HCT116 (cell line): ENCODE measurements around the gene PQBP1. TPM values are rescaled to one million over a fixed set of nuclear protein-coding genes. Genes with fewer than 3 reads are reported as not detected.

Source experiments
- ATAC-seq: fragments of 200-7000 bp; cut with Tn5 transposase; 2 replicates; pipeline ENCODE4 v1.9.1; 2020; ENCODE audit warnings: mild to moderate bottlenecking, moderate library complexity
- BruUV-seq: library from RNA; stranded (reverse); fragments of 400-500 nt; replicated peaks from 2 replicates; lab custom pipeline; 2021; lab: Mats Ljungman, UMichigan
- CTCF ChIA-PET: fragments of 300-600 bp; sonication (Branson Sonifier 250); formaldehyde crosslinking; loops from one replicate; lab custom pipeline; 2021; ENCODE audit warnings: antibody characterized with exemption; lab: Charles Lee
- POLR2A ChIA-PET: fragments of 300-600, 350-600 bp; sonication (Branson Sonifier 250); formaldehyde crosslinking; loops from one replicate; lab custom pipeline; 2021; ENCODE audit warnings: antibody characterized with exemption; lab: Charles Lee
- RAD21 ChIA-PET, 2 experiments: fragments of 300-600 bp; sonication (Branson Sonifier 250); formaldehyde crosslinking; loops; one replicate each; lab custom pipeline; 2023; ENCODE audit warnings: low total read pairs in 2 of 2; ENCODE audit not compliant: uncharacterized antibody in 2 of 2, unreplicated experiment in 2 of 2, low non-redundant PET in 1 of 2; lab: Charles Lee
- DNase-seq: peaks from one replicate; pipeline ENCODE4 v3.0.0-alpha.2; 2010; ENCODE audit warnings: low read depth, low spot score
- H2AFZ ChIP-seq: fragments of 200-600 bp; shearing (Covaris generic), sonication (generic); 2 replicates; pipeline ENCODE4 v1.6.1; 2017; ENCODE audit warnings: low read depth, mixed run types, mixed read lengths, antibody characterized with exemption, low read length; ENCODE audit not compliant: poor library complexity, severe bottlenecking
- H3K27ac ChIP-seq: 2 replicates; pipeline ENCODE4 v1.5.1; 2012; ENCODE audit warnings: low read depth, low read length
- H3K27me3 ChIP-seq: fragments of 200-600 bp; sonication (generic); 2 replicates; pipeline ENCODE4 v1.6.1; 2016; ENCODE audit warnings: mixed run types, low read length, mixed read lengths; ENCODE audit not compliant: insufficient read depth
- H3K36me3 ChIP-seq, 2 experiments: fragments of 200-500 bp in 1 of 2; fragments of 200-600 bp in 1 of 2; sonication (Bioruptor generic) in 1 of 2; sonication (generic) in 1 of 2; 2 replicates each; pipeline versions ENCODE4 v1.5.1 to v1.6.1; 2014 to 2016; ENCODE audit warnings: low read length in 2 of 2, inconsistent platforms in 1 of 2, mixed read lengths in 1 of 2, mixed run types in 1 of 2; ENCODE audit not compliant: insufficient read depth in 2 of 2, control insufficient read depth in 1 of 2
- H3K4me1 ChIP-seq, 2 experiments: fragments of 200-600 bp in 1 of 2; sonication (generic) in 1 of 2; 2 replicates each; pipeline versions ENCODE4 v1.5.1 to v1.6.1; 2012 to 2017; ENCODE audit warnings: low read length in 2 of 2, inconsistent platforms in 1 of 2, mild to moderate bottlenecking in 1 of 2, mixed read lengths in 1 of 2, mixed run types in 1 of 2, moderate library complexity in 1 of 2; ENCODE audit not compliant: insufficient read depth in 2 of 2, control insufficient read depth in 1 of 2
- H3K4me2 ChIP-seq: fragments of 200-600 bp; sonication (generic); 2 replicates; pipeline ENCODE4 v1.6.1; 2017; ENCODE audit warnings: mixed run types, low read length, mixed read lengths
- H3K4me3 ChIP-seq, 2 experiments: fragments of 200-600 bp in 1 of 2; sonication (generic) in 1 of 2; replicated peaks in 1 of 2; 2 replicates each; pipeline ENCODE4 v1.5.1; 2011 to 2016; ENCODE audit warnings: low read length in 2 of 2, control low read depth in 1 of 2, low read depth in 1 of 2, mild to moderate bottlenecking in 1 of 2, mixed read lengths in 1 of 2, mixed run types in 1 of 2
- H3K79me2 ChIP-seq: fragments of 200-600 bp; sonication (generic); 2 replicates; pipeline ENCODE4 v1.6.1; 2017; ENCODE audit warnings: mild to moderate bottlenecking, mixed run types, low read length, moderate library complexity, mixed read lengths; ENCODE audit not compliant: insufficient read depth
- H3K9ac ChIP-seq: fragments of 200-600 bp; sonication (generic); 2 replicates; pipeline ENCODE4 v1.6.1; 2016; ENCODE audit warnings: low read length, mixed read lengths
- H3K9me2 ChIP-seq: fragments of 200-600 bp; sonication (generic), shearing (Covaris generic); 2 replicates; pipeline ENCODE4 v1.6.1; 2017; ENCODE audit warnings: mixed run types, mild to moderate bottlenecking, moderate library complexity; ENCODE audit not compliant: insufficient read depth
- H3K9me3 ChIP-seq, 2 experiments: fragments of 200-500 bp in 1 of 2; fragments of 200-600 bp in 1 of 2; sonication (Bioruptor generic) in 1 of 2; sonication (generic) in 1 of 2; 2 replicates each; pipeline ENCODE4 v1.6.1; 2014 to 2017; ENCODE audit warnings: low read length in 2 of 2, mixed read lengths in 2 of 2, inconsistent platforms in 1 of 2, low read depth in 1 of 2, mild to moderate bottlenecking in 1 of 2, mixed run types in 1 of 2, moderate library complexity in 1 of 2; ENCODE audit not compliant: control insufficient read depth in 1 of 2, insufficient read depth in 1 of 2
- H4K20me1 ChIP-seq: fragments of 200-600 bp; sonication (generic), shearing (Covaris generic); 2 replicates; pipeline ENCODE4 v1.6.1; 2017; ENCODE audit warnings: mixed run types, mild to moderate bottlenecking, moderate library complexity; ENCODE audit not compliant: insufficient read depth
- ATF3 ChIP-seq: IDR thresholded peaks from 2 replicates; pipeline ENCODE4 v1.6.1; 2012
- CBX3 ChIP-seq: IDR thresholded peaks from 2 replicates; pipeline ENCODE4 v1.6.1; 2012; ENCODE audit warnings: low read depth
- CEBPB ChIP-seq: IDR thresholded peaks from 2 replicates; pipeline ENCODE4 v1.6.1; 2012; ENCODE audit warnings: low read depth
- CTCF ChIP-seq, 3 experiments: fragments of 200-600 bp in 1 of 3; sonication (generic) in 1 of 3; IDR thresholded peaks in 2 of 3; conservative IDR thresholded peaks in 1 of 3; 2 replicates each; pipeline ENCODE4 v1.5.1; 2012 to 2017; ENCODE audit warnings: low read depth in 2 of 3, low read length in 2 of 3, antibody characterized with exemption in 1 of 3, borderline replicate concordance in 1 of 3, control low read depth in 1 of 3, mild to moderate bottlenecking in 1 of 3, mixed read lengths in 1 of 3, mixed run types in 1 of 3, moderate library complexity in 1 of 3; ENCODE audit not compliant: insufficient read depth in 1 of 3
- EGR1 ChIP-seq: IDR thresholded peaks from 2 replicates; pipeline ENCODE4 v1.6.1; 2012; ENCODE audit warnings: low read depth
- ELF1 ChIP-seq: IDR thresholded peaks from 2 replicates; pipeline ENCODE4 v1.6.1; 2012; ENCODE audit warnings: low read depth, borderline replicate concordance
- EZH2 ChIP-seq: fragments of 200-600 bp; sonication (generic); IDR thresholded peaks from 2 replicates; pipeline ENCODE4 v1.6.1; 2017; ENCODE audit warnings: antibody characterized with exemption, mixed run types
- EZH2phosphoT487 ChIP-seq: fragments of 200-600 bp; IDR thresholded peaks from 2 replicates; pipeline ENCODE4 v1.6.1; 2018; ENCODE audit warnings: antibody characterized with exemption, borderline replicate concordance
- FOSL1 ChIP-seq: IDR thresholded peaks from 2 replicates; pipeline ENCODE4 v1.6.1; 2012; ENCODE audit warnings: low read depth
- POLR2A ChIP-seq: IDR thresholded peaks from 2 replicates; pipeline ENCODE4 v1.7.0; 2011; ENCODE audit warnings: borderline replicate concordance; ENCODE audit not compliant: insufficient read depth, insufficient read length; ENCODE audit errors: extremely low read depth
- POLR2AphosphoS5 ChIP-seq: IDR thresholded peaks from 2 replicates; pipeline ENCODE4 v1.6.1; 2011; ENCODE audit warnings: mild to moderate bottlenecking, low read depth, low read length, moderate library complexity
- RAD21 ChIP-seq: IDR thresholded peaks from 2 replicates; pipeline ENCODE4 v1.6.1; 2012; ENCODE audit warnings: low read depth, mild to moderate bottlenecking
- REST ChIP-seq: IDR thresholded peaks from 2 replicates; pipeline ENCODE4 v1.6.1; 2012; ENCODE audit warnings: low read depth
- SP1 ChIP-seq: IDR thresholded peaks from 2 replicates; pipeline ENCODE4 v1.6.1; 2012; ENCODE audit warnings: low read depth
- TCF7L2 ChIP-seq: IDR thresholded peaks from 2 replicates; pipeline ENCODE4 v1.7.0; 2011; ENCODE audit warnings: borderline replicate concordance, inconsistent platforms; ENCODE audit not compliant: insufficient read depth, insufficient read length; ENCODE audit errors: extremely low read depth
- YY1 ChIP-seq: IDR thresholded peaks from 2 replicates; pipeline ENCODE4 v1.6.1; 2011; ENCODE audit warnings: low read length, low read depth, moderate library complexity, mild to moderate bottlenecking; ENCODE audit not compliant: insufficient replicate concordance; ENCODE audit errors: extremely low read depth
- ZBTB33 ChIP-seq: IDR thresholded peaks from 2 replicates; pipeline ENCODE4 v1.6.1; 2011; ENCODE audit warnings: mild to moderate bottlenecking, low read length, moderate library complexity; ENCODE audit not compliant: insufficient replicate concordance; ENCODE audit errors: extremely low read depth
- ZFX ChIP-seq: fragments of 450-650 bp; IDR thresholded peaks from 2 replicates; pipeline ENCODE4 v1.6.1; 2017
- ZNF274 ChIP-seq: fragments of 200-500 bp; sonication (Bioruptor generic); IDR thresholded peaks from 2 replicates; pipeline ENCODE4 v1.6.1; 2014; ENCODE audit warnings: mild to moderate bottlenecking, low read depth, low read length, inconsistent platforms
- intact Hi-C: fragments of 100-400 bp; cut with micrococcal nuclease; formaldehyde crosslinking; loops from 2 replicates; pipeline ENCODE4 v1.10.0; 2022
- total RNA-seq: library from RNA; stranded (reverse); gene quantifications from one replicate; pipeline ENCODE4 v1.2.1, GENCODE V29; 2021; ENCODE audit not compliant: unreplicated experiment

Gene PQBP1
- total RNA-seq, 1 experiment from 2014 or later: 67.1 TPM

GRCh38 chrX:48904180-48904579 lies 6.5 kb downstream of the PQBP1 start:
- Histone ChIP-seq H3K36me3 (no peaks in the 10 kb centered on the region; a peak in 2 of 4 replicates), H3K79me2 (peaks cover 18% of the 10 kb centered on the region), H3K9me2 (no peaks in the 10 kb centered on the region), H3K9ac (no peak overlapping the region), H3K4me2 (no peak overlapping the region)
- POLR2A ChIA-PET: no interaction called here
- BruUV-seq: no TSS peak
- DNase-seq: no peak
- TF ChIP-seq CEBPB: no peak
- no peak for TF ChIP-seq ZFX
- no peak for TF ChIP-seq TCF7L2
- no peak for TF ChIP-seq REST
- no peak for TF ChIP-seq POLR2AphosphoS5
- no peak for TF ChIP-seq ELF1
- TF ChIP-seq YY1: no peak
- no peak for TF ChIP-seq RAD21
- no peak for TF ChIP-seq ZBTB33
- TF ChIP-seq EZH2: no peak
- no peak for TF ChIP-seq CTCF (IDR thresholded peaks at IDR 0.05 in 2 of 3, conservative IDR thresholded peaks at IDR 0.05 in 1 of 3; ENCODE audit: borderline replicate concordance in 1 of 3, insufficient read depth in 1 of 3, low read depth in 2 of 3, low read length in 2 of 3)
- TF ChIP-seq EGR1: no peak
- no peak for TF ChIP-seq FOSL1
- no peak for TF ChIP-seq CBX3
- TF ChIP-seq EZH2phosphoT487: no peak
- no peak for TF ChIP-seq ATF3
- no peak for TF ChIP-seq ZNF274
- no peak for TF ChIP-seq SP1
- TF ChIP-seq POLR2A: no peak
- TF ChIP-seq, all 23 proteins: peak for 0
- Histone ChIP-seq H2AFZ (no peak overlapping the region), H3K9me3 (no peaks in the 10 kb centered on the region), H4K20me1 (no peaks in the 10 kb centered on the region), H3K27me3 (no peaks in the 10 kb centered on the region), H3K4me3 (no peak overlapping the region), H3K4me1 (peaks cover 0 to under 1% of the 10 kb centered on the region in 2 experiments; a peak in 1 of 4 replicates), H3K27ac (no peak overlapping the region)
- no peak for ATAC-seq
- CTCF ChIA-PET: no interaction called here
- intact Hi-C loops: no loop called here
- RAD21 ChIA-PET: no interaction called here
